WTC11 (cell line): ENCODE results near the gene PCYOX1L. TPM values are rescaled to one million over a fixed set of nuclear protein-coding genes. Genes with fewer than 3 reads are reported as not detected.
A peak's percentile ranks its signal among the peaks of the same experiment; 100 is the strongest.

Experiments used
- ATAC-seq: fragments of 200-7000 bp; cut with Tn5 transposase; 2 replicates; pipeline ENCODE4 v1.10.0; 2021; ENCODE audit warnings: mild to moderate bottlenecking, moderate library complexity
- CTCF ChIA-PET: fragments of 300-600 bp; sonication (Branson Sonifier 250); formaldehyde crosslinking; loops from one replicate; lab custom pipeline; 2021; ENCODE audit warnings: antibody characterized with exemption; lab: Charles Lee
- POLR2A ChIA-PET: fragments of 350-600 bp; sonication (Branson Sonifier 250); formaldehyde crosslinking; loops from one replicate; lab custom pipeline; 2021; ENCODE audit warnings: antibody characterized with exemption; lab: Charles Lee
- DNase-seq: peaks from one replicate; pipeline ENCODE4 v3.0.0; 2021; ENCODE audit warnings: low spot score
- H3K27ac Mint-ChIP-seq: 2 replicates; pipeline ENCODE4 v1.8.0; 2021; ENCODE audit warnings: mixed read lengths
- H3K27me3 Mint-ChIP-seq: 2 replicates; pipeline ENCODE4 v1.8.0; 2021; ENCODE audit warnings: low read depth, mild to moderate bottlenecking, moderate library complexity, mixed read lengths
- H3K36me3 Mint-ChIP-seq: 2 replicates; pipeline ENCODE4 v1.8.0; 2021; ENCODE audit warnings: mixed read lengths
- H3K4me1 Mint-ChIP-seq: 2 replicates; pipeline ENCODE4 v1.8.0; 2022; ENCODE audit warnings: mixed read lengths
- H3K4me3 Mint-ChIP-seq: 2 replicates; pipeline ENCODE4 v1.8.0; 2021; ENCODE audit warnings: mild to moderate bottlenecking, moderate library complexity, mixed read lengths
- H3K9me3 Mint-ChIP-seq: 2 replicates; pipeline ENCODE4 v1.8.0; 2021; ENCODE audit warnings: mixed read lengths
- ATF1 ChIP-seq: sonication (generic); formaldehyde crosslinking; IDR thresholded peaks from 2 replicates; pipeline ENCODE4 v1.8.1; 2023; ENCODE audit warnings: mild to moderate bottlenecking, moderate library complexity, missing genetic modification reagents
- ELF4 ChIP-seq: sonication (generic); formaldehyde crosslinking; IDR thresholded peaks from 2 replicates; pipeline ENCODE4 v1.8.1; 2022; ENCODE audit warnings: low read depth, mild to moderate bottlenecking, moderate library complexity, missing genetic modification reagents
- IRF2 ChIP-seq: sonication (generic); formaldehyde crosslinking; IDR thresholded peaks from 2 replicates; pipeline ENCODE4 v1.8.0; 2022; ENCODE audit warnings: low read depth, missing genetic modification reagents, borderline replicate concordance
- NFE2L1 ChIP-seq: sonication (generic); formaldehyde crosslinking; IDR thresholded peaks from 2 replicates; pipeline ENCODE4 v1.8.1; 2023; ENCODE audit warnings: missing genetic modification reagents
- SMAD3 ChIP-seq: sonication (generic); formaldehyde crosslinking; IDR thresholded peaks from 2 replicates; pipeline ENCODE4 v1.8.0; 2022; ENCODE audit warnings: missing genetic modification reagents, mild to moderate bottlenecking, borderline replicate concordance
- TEAD4 ChIP-seq: sonication (generic); formaldehyde crosslinking; IDR thresholded peaks from 2 replicates; pipeline ENCODE4 v1.8.0; 2022; ENCODE audit warnings: mild to moderate bottlenecking, missing genetic modification reagents
- TP53 ChIP-seq: sonication (generic); formaldehyde crosslinking; IDR thresholded peaks from 2 replicates; pipeline ENCODE4 v1.8.1; 2023; ENCODE audit warnings: mild to moderate bottlenecking, missing genetic modification reagents
- ZNF232 ChIP-seq: sonication (generic); formaldehyde crosslinking; IDR thresholded peaks from 2 replicates; pipeline ENCODE4 v1.8.0; 2022; ENCODE audit warnings: mild to moderate bottlenecking, missing genetic modification reagents
- ZNF317 ChIP-seq: sonication (generic); formaldehyde crosslinking; IDR thresholded peaks from 2 replicates; pipeline ENCODE4 v1.8.1; 2023; ENCODE audit warnings: low read depth, mild to moderate bottlenecking, moderate library complexity, missing genetic modification reagents, borderline replicate concordance
- total RNA-seq: library from RNA; stranded (reverse); gene quantifications from 3 replicates; pipeline ENCODE4 v1.2.3, GENCODE V29; 2021
- TF ChIP-seq, protein P1 (sequence below): sonication (generic); formaldehyde crosslinking; IDR thresholded peaks from 2 replicates; pipeline ENCODE4 v1.8.0; 2022; ENCODE audit warnings: mild to moderate bottlenecking, missing genetic modification reagents
- TF ChIP-seq, protein P2 (sequence below): sonication (generic); formaldehyde crosslinking; IDR thresholded peaks from 2 replicates; pipeline ENCODE4 v1.8.1; 2023; ENCODE audit warnings: mild to moderate bottlenecking, missing genetic modification reagents, moderate library complexity
- TF ChIP-seq, protein P3 (sequence below): sonication (generic); formaldehyde crosslinking; IDR thresholded peaks from 2 replicates; pipeline ENCODE4 v1.8.1; 2022; ENCODE audit warnings: missing genetic modification reagents, borderline replicate concordance
- TF ChIP-seq, protein P4 (sequence below): sonication (generic); formaldehyde crosslinking; IDR thresholded peaks from 2 replicates; pipeline ENCODE4 v1.8.1; 2022; ENCODE audit warnings: low read depth, mild to moderate bottlenecking, moderate library complexity, missing genetic modification reagents, borderline replicate concordance
- TF ChIP-seq, protein P5 (sequence below): sonication (generic); formaldehyde crosslinking; IDR thresholded peaks from 2 replicates; pipeline ENCODE4 v1.8.1; 2023; ENCODE audit warnings: mild to moderate bottlenecking, missing genetic modification reagents, moderate library complexity
- TF ChIP-seq, protein P6 (sequence below): sonication (generic); formaldehyde crosslinking; IDR thresholded peaks from 2 replicates; pipeline ENCODE4 v1.8.0; 2022; ENCODE audit warnings: mild to moderate bottlenecking, missing genetic modification reagents

PCYOX1L gene
- total RNA-seq, 1 experiment from 2014 or later: 8.1 TPM

DNA sequence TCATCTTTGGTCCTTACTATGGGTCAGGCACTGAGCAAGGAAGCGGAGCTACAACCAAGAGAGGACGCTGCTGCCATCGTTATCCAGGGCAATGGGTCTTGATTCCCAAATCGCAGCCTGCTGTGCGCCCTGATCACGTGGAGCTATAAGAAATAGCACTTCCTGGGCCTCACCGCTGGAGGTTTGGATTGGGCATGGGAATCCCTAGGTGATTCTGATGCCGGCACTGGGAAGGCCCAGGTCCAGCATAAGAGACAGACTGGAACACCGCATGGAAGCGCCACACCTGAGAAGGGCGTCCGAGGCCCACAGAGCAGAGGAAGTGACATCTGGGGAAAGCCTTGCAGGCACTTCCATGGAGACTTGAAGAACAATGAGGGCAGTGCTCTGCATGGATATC lies 18.3 kb downstream of the PCYOX1L start:
- no peak for ATAC-seq
- TF ChIP-seq, protein P1, sequence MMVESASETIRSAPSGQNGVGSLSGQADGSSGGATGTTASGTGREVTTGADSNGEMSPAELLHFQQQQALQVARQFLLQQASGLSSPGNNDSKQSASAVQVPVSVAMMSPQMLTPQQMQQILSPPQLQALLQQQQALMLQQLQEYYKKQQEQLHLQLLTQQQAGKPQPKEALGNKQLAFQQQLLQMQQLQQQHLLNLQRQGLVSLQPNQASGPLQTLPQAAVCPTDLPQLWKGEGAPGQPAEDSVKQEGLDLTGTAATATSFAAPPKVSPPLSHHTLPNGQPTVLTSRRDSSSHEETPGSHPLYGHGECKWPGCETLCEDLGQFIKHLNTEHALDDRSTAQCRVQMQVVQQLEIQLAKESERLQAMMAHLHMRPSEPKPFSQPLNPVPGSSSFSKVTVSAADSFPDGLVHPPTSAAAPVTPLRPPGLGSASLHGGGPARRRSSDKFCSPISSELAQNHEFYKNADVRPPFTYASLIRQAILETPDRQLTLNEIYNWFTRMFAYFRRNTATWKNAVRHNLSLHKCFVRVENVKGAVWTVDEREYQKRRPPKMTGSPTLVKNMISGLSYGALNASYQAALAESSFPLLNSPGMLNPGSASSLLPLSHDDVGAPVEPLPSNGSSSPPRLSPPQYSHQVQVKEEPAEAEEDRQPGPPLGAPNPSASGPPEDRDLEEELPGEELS (CRISPR knock-in tag): no peak
- TF ChIP-seq, protein P2, sequence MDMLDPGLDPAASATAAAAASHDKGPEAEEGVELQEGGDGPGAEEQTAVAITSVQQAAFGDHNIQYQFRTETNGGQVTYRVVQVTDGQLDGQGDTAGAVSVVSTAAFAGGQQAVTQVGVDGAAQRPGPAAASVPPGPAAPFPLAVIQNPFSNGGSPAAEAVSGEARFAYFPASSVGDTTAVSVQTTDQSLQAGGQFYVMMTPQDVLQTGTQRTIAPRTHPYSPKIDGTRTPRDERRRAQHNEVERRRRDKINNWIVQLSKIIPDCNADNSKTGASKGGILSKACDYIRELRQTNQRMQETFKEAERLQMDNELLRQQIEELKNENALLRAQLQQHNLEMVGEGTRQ (CRISPR knock-in tag): no peak
- TF ChIP-seq NFE2L1: no peak
- TF ChIP-seq ATF1: no peak
- TF ChIP-seq SMAD3 (CRISPR knock-in tag): no peak
- TF ChIP-seq, protein P3, sequence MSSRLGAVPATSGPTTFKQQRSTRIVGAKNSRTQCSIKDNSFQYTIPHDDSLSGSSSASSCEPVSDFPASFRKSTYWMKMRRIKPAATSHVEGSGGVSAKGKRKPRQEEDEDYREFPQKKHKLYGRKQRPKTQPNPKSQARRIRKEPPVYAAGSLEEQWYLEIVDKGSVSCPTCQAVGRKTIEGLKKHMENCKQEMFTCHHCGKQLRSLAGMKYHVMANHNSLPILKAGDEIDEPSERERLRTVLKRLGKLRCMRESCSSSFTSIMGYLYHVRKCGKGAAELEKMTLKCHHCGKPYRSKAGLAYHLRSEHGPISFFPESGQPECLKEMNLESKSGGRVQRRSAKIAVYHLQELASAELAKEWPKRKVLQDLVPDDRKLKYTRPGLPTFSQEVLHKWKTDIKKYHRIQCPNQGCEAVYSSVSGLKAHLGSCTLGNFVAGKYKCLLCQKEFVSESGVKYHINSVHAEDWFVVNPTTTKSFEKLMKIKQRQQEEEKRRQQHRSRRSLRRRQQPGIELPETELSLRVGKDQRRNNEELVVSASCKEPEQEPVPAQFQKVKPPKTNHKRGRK (CRISPR knock-in tag): no peak
- TF ChIP-seq IRF2 (CRISPR knock-in tag): no peak
- no peaks in the 10 kb centered on the region for H3K36me3 Mint-ChIP-seq
- 0 out of 2 replicates have a peak, but pooled peaks cover 4% of the 10 kb centered on the region for H3K9me3 Mint-ChIP-seq
- H3K4me1 Mint-ChIP-seq: peaks cover 5% of the 10 kb centered on the region; the same call in 1 of the 2 replicates
- H3K4me3 Mint-ChIP-seq: no peak overlapping the region
- POLR2A ChIA-PET: interaction anchor here (0.5 kb wide), 1 partner anchor 21 kb away, joined by 4 read pairs; no protein-coding TSS in a partner anchor
- DNase-seq: no peak
- H3K27me3 Mint-ChIP-seq: no peaks in the 10 kb centered on the region
- H3K27ac Mint-ChIP-seq: no peak overlapping the region
- CTCF ChIA-PET: interaction anchor here (1.1 to 2.7 kb wide), 5 partner anchors 48 to 83 kb away, joined by 3 to 17 read pairs (median 4); no protein-coding TSS in a partner anchor

DNA sequence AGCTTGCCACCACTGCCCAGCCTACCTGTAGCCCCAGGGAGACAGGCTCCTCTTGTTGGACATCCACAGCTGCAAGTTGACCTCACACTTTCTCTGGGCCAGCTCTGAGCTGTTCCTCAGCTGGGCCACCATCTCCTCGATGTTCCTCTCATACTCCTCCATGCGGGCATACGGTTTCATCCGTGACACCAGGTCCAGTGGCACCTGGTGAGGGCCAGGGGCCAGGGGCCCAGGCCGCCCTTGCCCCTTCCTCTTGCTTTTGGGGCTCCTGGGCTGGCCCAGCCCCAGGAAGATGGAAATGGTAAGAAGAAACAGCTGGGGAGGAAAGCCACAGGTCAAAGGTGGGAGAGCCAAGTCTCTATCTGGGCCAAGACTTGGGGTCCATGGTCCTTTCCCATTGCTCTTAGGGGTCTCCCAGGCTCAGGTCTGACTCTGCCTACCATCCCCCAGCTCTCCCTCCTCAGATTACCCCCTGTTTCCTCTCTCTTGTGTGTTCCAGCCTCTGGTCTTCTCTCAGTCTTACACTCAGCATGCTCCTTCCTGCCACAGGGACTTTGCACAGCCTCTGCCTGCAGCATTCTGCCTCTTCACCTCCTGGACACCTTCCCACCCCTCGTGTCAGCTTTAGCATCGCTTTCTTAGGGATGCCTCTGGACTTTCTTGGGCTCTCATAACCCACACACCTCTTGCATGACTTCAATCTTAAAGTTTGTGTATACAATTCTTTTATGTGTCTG lies 19.0 kb downstream of the PCYOX1L start:
- Mint-ChIP-seq H3K4me1 (peaks cover 5% of the 10 kb centered on the region), H3K27me3 (no peaks in the 10 kb centered on the region)
- ATAC-seq: no peak
- TF ChIP-seq ZNF317: no peak
- TF ChIP-seq ELF4 (CRISPR knock-in tag): no peak
- TF ChIP-seq, protein P4, sequence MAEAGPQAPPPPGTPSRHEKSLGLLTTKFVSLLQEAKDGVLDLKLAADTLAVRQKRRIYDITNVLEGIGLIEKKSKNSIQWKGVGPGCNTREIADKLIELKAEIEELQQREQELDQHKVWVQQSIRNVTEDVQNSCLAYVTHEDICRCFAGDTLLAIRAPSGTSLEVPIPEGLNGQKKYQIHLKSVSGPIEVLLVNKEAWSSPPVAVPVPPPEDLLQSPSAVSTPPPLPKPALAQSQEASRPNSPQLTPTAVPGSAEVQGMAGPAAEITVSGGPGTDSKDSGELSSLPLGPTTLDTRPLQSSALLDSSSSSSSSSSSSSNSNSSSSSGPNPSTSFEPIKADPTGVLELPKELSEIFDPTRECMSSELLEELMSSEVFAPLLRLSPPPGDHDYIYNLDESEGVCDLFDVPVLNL (CRISPR knock-in tag): no peak
- no peak for TF ChIP-seq TP53
- TF ChIP-seq, all 79 proteins: peak for 0
- Mint-ChIP-seq H3K4me3 (no peak overlapping the region), H3K9me3 (0 out of 2 replicates have a peak, but pooled peaks cover 4% of the 10 kb centered on the region), H3K36me3 (no peaks in the 10 kb centered on the region), H3K27ac (peak overlapping the region; percentile 5; the same call in 1 of the 2 replicates)
- DNase-seq: no peak
- ChIA-PET CTCF (interaction anchor here (1.1 to 2.7 kb wide), 5 partner anchors 9 to 84 kb away, joined by 3 to 17 read pairs (median 4); no protein-coding TSS in a partner anchor), POLR2A (no interaction called here)

DNA sequence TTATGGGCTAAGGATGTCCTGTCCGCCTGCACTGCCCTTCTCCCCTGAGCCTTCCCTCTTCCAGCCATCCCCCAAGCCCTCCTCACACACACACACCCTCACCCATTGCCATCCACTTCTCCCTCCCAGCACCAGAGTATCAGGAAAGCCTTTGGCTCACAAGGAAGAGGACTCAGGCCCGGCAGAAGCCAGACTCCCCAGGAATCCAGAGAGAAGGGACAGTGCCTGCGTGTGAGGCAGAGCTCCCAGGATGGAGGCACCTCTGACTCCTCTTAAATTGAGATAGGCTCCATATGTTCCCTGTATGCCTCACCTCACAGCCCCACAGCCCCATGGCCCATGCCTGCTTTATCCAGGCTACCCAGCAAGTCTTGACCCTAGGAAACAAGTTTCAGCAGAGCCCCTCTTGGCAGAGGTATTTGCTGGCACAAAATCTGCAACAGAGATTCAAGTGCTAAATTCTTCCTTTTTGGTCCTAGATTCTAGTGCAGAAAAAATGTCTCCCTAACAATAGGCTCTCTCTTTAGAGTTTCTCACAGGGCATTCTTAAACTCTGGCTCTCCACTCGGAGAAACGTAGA lies 20.5 kb downstream of the PCYOX1L start:
- H3K4me3 Mint-ChIP-seq: no peak overlapping the region
- ChIA-PET CTCF (interaction anchor here (0.8 to 1.9 kb wide), 6 partner anchors 7 to 62 kb away, joined by 3 to 9 read pairs (median 4); no protein-coding TSS in a partner anchor), POLR2A (no interaction called here)
- H3K4me1 Mint-ChIP-seq: peaks cover 9% of the 10 kb centered on the region
- no peaks in the 10 kb centered on the region for H3K36me3 Mint-ChIP-seq
- H3K9me3 Mint-ChIP-seq: 0 out of 2 replicates have a peak, but pooled peaks cover 4% of the 10 kb centered on the region
- ATAC-seq (no peak), DNase-seq (no peak)
- H3K27me3 Mint-ChIP-seq: no peaks in the 10 kb centered on the region
- TF ChIP-seq TEAD4 (CRISPR knock-in tag) (no peak), ZNF232 (no peak)
- TF ChIP-seq, protein P5, sequence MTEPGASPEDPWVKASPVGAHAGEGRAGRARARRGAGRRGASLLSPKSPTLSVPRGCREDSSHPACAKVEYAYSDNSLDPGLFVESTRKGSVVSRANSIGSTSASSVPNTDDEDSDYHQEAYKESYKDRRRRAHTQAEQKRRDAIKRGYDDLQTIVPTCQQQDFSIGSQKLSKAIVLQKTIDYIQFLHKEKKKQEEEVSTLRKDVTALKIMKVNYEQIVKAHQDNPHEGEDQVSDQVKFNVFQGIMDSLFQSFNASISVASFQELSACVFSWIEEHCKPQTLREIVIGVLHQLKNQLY (CRISPR knock-in tag): no peak
- TF ChIP-seq, protein P6, sequence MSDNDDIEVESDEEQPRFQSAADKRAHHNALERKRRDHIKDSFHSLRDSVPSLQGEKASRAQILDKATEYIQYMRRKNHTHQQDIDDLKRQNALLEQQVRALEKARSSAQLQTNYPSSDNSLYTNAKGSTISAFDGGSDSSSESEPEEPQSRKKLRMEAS (CRISPR knock-in tag): no peak
- H3K27ac Mint-ChIP-seq: peak overlapping the region; percentile 49
